ENCODE results near the gene DERL2.

- TF ChIP-seq EP300 (IDR thresholded peaks at IDR 0.05) (no peak), CTCF (IDR thresholded peaks at IDR 0.05) (no peak), POLR2A (IDR thresholded peaks at IDR 0.05) (no peak)
Measured at GRCh38 chr17:5422505-5422904, 63.5 kb downstream of the DERL2 start.
